ENCODE measurements around the gene FBN1. TPM values are rescaled to one million over a fixed set of nuclear protein-coding genes. Genes with fewer than 3 reads are reported as not detected.
A peak's percentile ranks its signal among the peaks of the same experiment; 100 is the strongest.

The FBN1 gene
- total RNA-seq, 2 experiments from 2014 or later = 0.56 to 0.59 TPM

DNA sequence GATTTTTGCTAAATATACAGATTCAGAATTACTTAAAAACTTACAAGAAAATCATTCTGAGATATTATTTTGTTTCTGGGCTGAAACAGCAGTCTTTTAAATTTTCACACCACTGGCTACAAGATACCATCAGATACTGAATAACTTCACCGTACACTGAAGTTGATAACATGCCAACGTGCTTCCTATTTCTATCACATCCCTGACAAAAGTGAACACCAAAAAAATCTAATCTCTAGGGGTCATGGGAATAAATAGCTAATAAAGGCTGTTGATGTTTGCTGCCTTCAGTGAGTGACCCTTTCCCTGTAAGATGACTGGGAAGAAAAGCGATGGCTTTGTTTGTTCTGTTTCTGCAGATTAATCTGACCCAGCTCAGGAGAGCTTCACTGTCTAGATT lies 193.8 kb downstream of the FBN1 start:
- no peaks in the 10 kb centered on the region for H3K27me3 Mint-ChIP-seq
- H3K9me3 Mint-ChIP-seq (ENCODE audit: low read depth) = no peaks in the 10 kb centered on the region
- ChIA-PET POLR2A (no interaction called here), CTCF (interaction anchor here (1.2 kb wide), 1 partner anchor 9 kb away, joined by 3 read pairs; no protein-coding TSS in a partner anchor)
- H3K4me3 Mint-ChIP-seq = no peak overlapping the region
- no peaks in the 10 kb centered on the region for H3K36me3 Mint-ChIP-seq (ENCODE audit: low read depth)
- intact Hi-C loops (cut with DNase I, micrococcal nuclease) = no loop called here
- ATAC-seq (no peak), DNase-seq (no peak)
- H3K27ac Mint-ChIP-seq = no peak overlapping the region
- no peaks in the 10 kb centered on the region for H3K4me1 Mint-ChIP-seq

DNA sequence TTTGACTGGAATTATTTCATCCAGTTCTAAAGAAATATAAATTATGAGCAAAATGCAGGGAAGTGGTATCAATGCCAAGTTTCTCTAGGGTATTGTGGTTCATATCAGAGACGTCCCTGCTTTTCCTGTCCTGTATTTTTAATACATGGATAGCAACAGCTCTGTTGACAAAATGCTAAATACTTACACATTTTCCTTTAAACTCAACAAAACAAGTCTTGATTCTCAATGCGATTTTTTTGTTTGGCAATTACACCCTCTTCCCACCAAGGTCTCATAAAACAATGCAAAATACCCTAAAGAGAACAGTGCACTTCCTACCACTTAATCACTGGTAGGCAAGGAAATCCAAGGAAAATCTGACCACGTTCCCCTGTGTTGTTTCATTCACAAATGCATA lies 194.3 kb downstream of the FBN1 start:
- POLR2A ChIA-PET = no interaction called here
- no peaks in the 10 kb centered on the region for H3K36me3 Mint-ChIP-seq (ENCODE audit: low read depth)
- intact Hi-C loops (cut with DNase I, micrococcal nuclease) = no loop called here
- ATAC-seq (no peak), DNase-seq (no peak)
- H3K9me3 Mint-ChIP-seq (ENCODE audit: low read depth) = no peaks in the 10 kb centered on the region
- H3K27ac Mint-ChIP-seq = no peak overlapping the region
- no peak overlapping the region for H3K4me3 Mint-ChIP-seq
- no peaks in the 10 kb centered on the region for H3K4me1 Mint-ChIP-seq
- CTCF ChIA-PET = interaction anchor here (1.2 kb wide), 1 partner anchor 9 kb away, joined by 3 read pairs; no protein-coding TSS in a partner anchor
- no peaks in the 10 kb centered on the region for H3K27me3 Mint-ChIP-seq

DNA sequence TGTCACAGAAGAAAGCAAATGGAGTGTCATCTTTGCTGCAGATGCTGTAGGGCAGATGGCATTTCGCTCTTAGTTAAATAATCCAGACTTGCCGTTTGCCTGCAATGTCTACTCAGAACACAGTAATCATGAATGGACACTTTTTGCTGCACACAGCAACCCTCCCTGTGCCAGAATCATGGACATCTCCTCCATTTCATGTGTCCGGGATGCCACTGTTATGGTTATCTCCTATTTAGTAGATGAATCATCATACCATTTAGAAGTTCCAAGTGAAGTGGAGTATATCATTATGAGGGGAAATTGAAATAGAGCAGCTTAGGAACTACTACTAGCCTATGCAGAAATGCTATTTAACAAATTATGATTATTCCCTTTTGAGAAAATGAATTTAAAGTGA lies 195.8 kb downstream of the FBN1 start:
- intact Hi-C loops (cut with DNase I, micrococcal nuclease) = no loop called here
- Mint-ChIP-seq H3K4me3 (no peak overlapping the region), H3K27me3 (no peaks in the 10 kb centered on the region), H3K4me1 (no peaks in the 10 kb centered on the region), H3K27ac (no peak overlapping the region), H3K9me3 (ENCODE audit: low read depth) (no peaks in the 10 kb centered on the region), H3K36me3 (ENCODE audit: low read depth) (no peaks in the 10 kb centered on the region)
- ChIA-PET CTCF (no interaction called here), POLR2A (no interaction called here)
- DNase-seq (no peak), ATAC-seq (no peak)

DNA sequence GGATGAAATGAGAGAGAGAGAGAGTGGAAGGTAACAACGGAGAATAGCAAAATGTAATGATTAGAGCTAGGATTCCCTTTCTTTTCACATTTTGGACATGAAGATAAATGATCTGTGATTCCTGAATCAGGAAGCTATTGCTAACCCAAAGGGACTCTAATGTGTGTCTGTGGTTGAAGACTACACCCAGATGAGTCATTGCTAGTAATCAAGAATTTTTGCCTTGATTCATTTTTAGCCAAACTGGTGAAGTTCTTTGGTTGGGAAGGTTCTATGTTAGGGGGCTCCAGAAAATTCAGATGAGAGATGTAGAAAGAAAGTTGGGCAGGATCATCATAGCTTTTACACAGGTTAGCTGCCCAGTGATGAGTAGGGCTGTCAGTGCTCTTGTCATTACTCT lies 197.9 kb downstream of the FBN1 start:
- H3K4me1 Mint-ChIP-seq = no peaks in the 10 kb centered on the region
- POLR2A ChIA-PET = no interaction called here
- no peaks in the 10 kb centered on the region for H3K27me3 Mint-ChIP-seq
- no peaks in the 10 kb centered on the region for H3K9me3 Mint-ChIP-seq (ENCODE audit: low read depth)
- CTCF ChIA-PET = interaction anchor here (0.6 kb wide), 1 partner anchor 100 kb away, joined by 3 read pairs; no protein-coding TSS in a partner anchor
- intact Hi-C loops (cut with DNase I, micrococcal nuclease) = no loop called here
- ATAC-seq (no peak), DNase-seq (no peak)
- H3K36me3 Mint-ChIP-seq (ENCODE audit: low read depth) = no peaks in the 10 kb centered on the region
- no peak overlapping the region for H3K4me3 Mint-ChIP-seq
- H3K27ac Mint-ChIP-seq = no peak overlapping the region

DNA sequence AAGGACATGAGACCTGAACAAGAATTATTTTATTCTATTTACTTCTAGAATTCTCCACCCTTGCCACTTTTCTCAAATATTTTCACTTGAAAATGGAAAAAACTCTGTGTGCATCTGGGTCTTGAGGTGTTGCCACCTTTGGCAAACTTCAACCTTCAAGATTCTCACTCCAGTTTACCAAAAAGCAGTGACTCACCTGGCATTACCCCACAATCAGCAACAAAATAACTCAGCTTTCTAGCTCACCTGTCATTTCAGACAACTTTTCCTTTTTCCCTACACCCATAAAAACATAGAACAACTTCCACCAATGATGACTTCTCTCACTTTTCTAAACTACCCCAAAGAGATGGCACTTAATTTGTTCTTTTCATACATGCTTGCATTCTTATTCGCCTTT lies 198.5 kb downstream of the FBN1 start:
- DNase-seq (no peak), ATAC-seq (no peak)
- POLR2A ChIA-PET = no interaction called here
- intact Hi-C loops (cut with DNase I, micrococcal nuclease) = no loop called here
- no peaks in the 10 kb centered on the region for H3K9me3 Mint-ChIP-seq (ENCODE audit: low read depth)
- no peak overlapping the region for H3K4me3 Mint-ChIP-seq
- H3K27me3 Mint-ChIP-seq = no peaks in the 10 kb centered on the region
- H3K36me3 Mint-ChIP-seq (ENCODE audit: low read depth) = no peaks in the 10 kb centered on the region
- H3K27ac Mint-ChIP-seq = no peak overlapping the region
- CTCF ChIA-PET = no interaction called here
- no peaks in the 10 kb centered on the region for H3K4me1 Mint-ChIP-seq

DNA sequence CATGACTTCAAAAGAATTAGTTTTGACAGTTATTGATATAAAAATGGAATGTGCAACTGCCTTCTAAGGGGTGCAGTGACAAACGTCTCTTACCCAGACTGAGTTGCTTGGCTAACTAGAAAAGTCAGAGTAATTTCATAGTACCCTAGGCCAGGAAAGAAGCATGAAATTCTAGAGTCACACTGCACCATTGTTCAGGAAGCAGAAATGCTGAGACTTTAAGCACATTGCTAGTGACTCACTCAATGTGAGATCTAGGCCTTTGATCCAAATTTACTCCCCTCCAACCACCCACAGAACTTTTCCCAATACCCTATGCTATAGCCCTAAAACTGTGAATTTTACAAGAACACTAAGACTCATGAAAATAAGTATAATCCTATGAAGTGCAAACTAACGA lies 203.5 kb downstream of the FBN1 start:
- Mint-ChIP-seq H3K27me3 (no peaks in the 10 kb centered on the region), H3K36me3 (ENCODE audit: low read depth) (no peaks in the 10 kb centered on the region), H3K27ac (no peak overlapping the region), H3K9me3 (ENCODE audit: low read depth) (no peaks in the 10 kb centered on the region), H3K4me3 (no peak overlapping the region), H3K4me1 (no peaks in the 10 kb centered on the region)
- ATAC-seq (no peak), DNase-seq (no peak)
- intact Hi-C loops (cut with DNase I, micrococcal nuclease) = no loop called here
- ChIA-PET POLR2A (no interaction called here), CTCF (no interaction called here)

DNA sequence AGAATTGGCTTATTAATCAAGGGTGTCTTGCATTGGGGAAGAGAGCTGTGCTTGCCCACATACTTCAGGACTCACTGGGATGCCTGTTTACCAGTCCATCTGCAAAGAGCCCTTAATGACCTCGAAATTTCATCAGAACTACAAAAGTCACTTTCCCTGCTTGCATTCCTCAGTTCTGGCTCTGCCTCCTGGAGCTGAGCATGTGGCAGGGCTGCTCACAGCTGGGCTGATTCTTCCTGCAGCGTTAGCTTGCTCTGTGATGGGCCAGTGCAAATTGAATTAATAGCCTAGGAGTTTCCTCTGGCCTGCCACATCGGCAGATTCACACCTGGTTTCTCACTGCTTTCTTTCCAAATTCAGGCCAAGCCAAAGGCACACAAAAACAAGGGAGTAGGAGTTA lies 205.4 kb downstream of the FBN1 start:
- intact Hi-C loops (cut with DNase I, micrococcal nuclease) = no loop called here
- Mint-ChIP-seq H3K4me1 (no peaks in the 10 kb centered on the region), H3K36me3 (ENCODE audit: low read depth) (no peaks in the 10 kb centered on the region), H3K4me3 (no peak overlapping the region), H3K27ac (no peak overlapping the region), H3K27me3 (no peaks in the 10 kb centered on the region), H3K9me3 (ENCODE audit: low read depth) (no peaks in the 10 kb centered on the region)
- ChIA-PET POLR2A (no interaction called here), CTCF (no interaction called here)
- no peak for ATAC-seq
- no peak for DNase-seq

DNA sequence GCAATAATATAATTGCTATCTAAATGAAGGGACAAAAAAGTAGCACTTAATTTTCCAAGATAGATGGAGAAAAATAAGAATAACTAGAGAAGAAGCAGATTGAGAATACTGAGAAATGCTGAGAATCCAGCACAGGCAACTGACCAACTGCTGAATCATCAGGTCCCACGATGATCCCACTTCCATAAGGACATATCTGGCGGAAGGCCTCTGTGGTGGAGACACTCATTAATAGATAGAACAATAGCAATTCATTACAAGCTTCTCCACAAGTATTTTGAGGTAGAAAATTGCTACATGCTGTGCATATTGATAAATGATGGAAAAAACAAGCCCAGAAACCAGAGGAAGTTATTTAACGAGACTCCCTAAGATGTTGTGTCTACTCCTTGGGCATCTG lies 208.3 kb downstream of the FBN1 start:
- no peaks in the 10 kb centered on the region for H3K4me1 Mint-ChIP-seq
- H3K27ac Mint-ChIP-seq = no peak overlapping the region
- H3K4me3 Mint-ChIP-seq = no peak overlapping the region
- ATAC-seq (no peak), DNase-seq (no peak)
- no peaks in the 10 kb centered on the region for H3K9me3 Mint-ChIP-seq (ENCODE audit: low read depth)
- H3K27me3 Mint-ChIP-seq = no peaks in the 10 kb centered on the region
- ChIA-PET CTCF (no interaction called here), POLR2A (no interaction called here)
- no peaks in the 10 kb centered on the region for H3K36me3 Mint-ChIP-seq (ENCODE audit: low read depth)
- intact Hi-C loops (cut with DNase I, micrococcal nuclease) = no loop called here

DNA sequence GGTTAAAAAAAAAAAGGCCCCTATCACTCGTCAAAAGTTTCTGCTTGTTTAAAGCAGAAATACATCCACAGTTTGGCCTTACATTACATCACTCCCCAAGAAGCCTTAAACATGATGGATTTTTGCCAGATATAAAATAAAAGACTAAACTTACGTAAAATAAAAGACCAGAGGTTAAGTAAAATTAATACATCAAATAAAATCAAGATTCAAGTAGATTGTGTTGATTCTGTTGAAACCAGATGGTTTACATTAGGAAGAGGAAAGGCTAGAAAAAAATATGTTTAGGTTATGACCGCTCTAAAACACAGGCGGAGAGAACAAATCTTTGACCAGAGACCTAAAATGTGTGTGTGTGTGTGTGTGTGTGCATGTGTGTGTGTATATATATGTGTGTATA lies 210.2 kb downstream of the FBN1 start:
- ATAC-seq (no peak), DNase-seq (no peak)
- H3K9me3 Mint-ChIP-seq (ENCODE audit: low read depth) = no peaks in the 10 kb centered on the region
- CTCF ChIA-PET = no interaction called here
- H3K4me3 Mint-ChIP-seq = no peak overlapping the region
- POLR2A ChIA-PET = no interaction called here
- no peaks in the 10 kb centered on the region for H3K4me1 Mint-ChIP-seq
- no peak overlapping the region for H3K27ac Mint-ChIP-seq
- H3K27me3 Mint-ChIP-seq = no peaks in the 10 kb centered on the region
- no peaks in the 10 kb centered on the region for H3K36me3 Mint-ChIP-seq (ENCODE audit: low read depth)
- intact Hi-C loops (cut with DNase I, micrococcal nuclease) = no loop called here

DNA sequence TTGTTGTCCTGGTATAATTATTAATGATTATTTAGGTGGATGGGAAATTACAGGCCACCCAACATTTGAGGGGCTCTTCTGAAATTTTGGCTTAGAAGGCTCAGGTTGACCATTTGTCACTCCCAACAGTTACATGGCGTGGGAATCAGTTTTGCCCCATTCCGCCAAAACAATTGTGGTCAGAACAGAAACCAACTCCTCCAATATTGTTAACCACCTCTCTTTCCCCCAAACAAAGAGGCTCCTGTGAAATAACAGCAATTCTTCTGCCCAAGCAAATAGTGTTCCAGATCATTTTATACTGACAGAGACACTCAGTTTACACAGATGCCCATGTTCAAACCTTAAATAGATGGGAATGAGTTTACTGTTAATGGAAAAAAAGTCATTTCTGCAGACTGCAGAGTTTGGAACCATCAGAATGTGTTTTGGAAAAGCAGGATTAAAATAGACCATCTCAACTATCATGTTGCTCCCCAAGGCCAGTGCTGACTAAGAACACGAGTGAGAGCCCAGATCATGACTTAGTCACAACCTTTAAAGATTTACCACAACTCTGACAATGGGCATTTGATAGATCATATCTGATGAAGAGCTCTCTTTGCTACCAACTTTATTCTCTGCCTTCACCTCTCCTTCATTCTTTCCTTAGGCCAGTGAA lies 212.2 kb downstream of the FBN1 start:
- Mint-ChIP-seq H3K36me3 (ENCODE audit: low read depth) (no peaks in the 10 kb centered on the region), H3K4me1 (no peaks in the 10 kb centered on the region), H3K9me3 (ENCODE audit: low read depth) (no peaks in the 10 kb centered on the region), H3K27me3 (no peaks in the 10 kb centered on the region), H3K4me3 (no peak overlapping the region), H3K27ac (no peak overlapping the region)
- ChIA-PET CTCF (no interaction called here), POLR2A (interaction anchor here (0.5 kb wide), 1 partner anchor 708 kb away, joined by 3 read pairs; no protein-coding TSS in a partner anchor)
- peak; percentile 39 for ATAC-seq
- intact Hi-C loops (cut with DNase I, micrococcal nuclease) = no loop called here
- DNase-seq = peak; percentile 19

DNA sequence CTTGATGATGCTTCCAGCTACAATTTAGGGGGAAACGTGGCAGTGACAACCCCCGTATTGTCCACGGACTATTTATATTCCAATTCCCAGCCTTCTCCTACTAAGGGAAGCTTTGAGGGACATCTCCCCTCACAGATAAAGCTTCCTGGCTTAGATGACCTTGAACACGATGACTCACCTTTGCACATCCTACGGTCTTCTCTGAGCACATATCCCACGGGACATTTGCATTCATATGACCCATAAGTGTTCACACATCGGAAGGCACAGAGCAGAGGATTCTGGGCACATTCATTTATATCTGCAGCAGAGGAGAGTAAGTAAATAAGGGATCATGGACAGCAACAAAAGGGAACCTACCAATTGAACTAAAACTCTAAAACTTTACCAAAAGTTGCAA lies 212.8 kb downstream of the FBN1 start:
- no peak for ATAC-seq
- Mint-ChIP-seq H3K27ac (no peak overlapping the region), H3K4me1 (no peaks in the 10 kb centered on the region), H3K4me3 (no peak overlapping the region), H3K36me3 (ENCODE audit: low read depth) (no peaks in the 10 kb centered on the region), H3K27me3 (no peaks in the 10 kb centered on the region), H3K9me3 (ENCODE audit: low read depth) (no peaks in the 10 kb centered on the region)
- ChIA-PET POLR2A (interaction anchor here (0.5 kb wide), 1 partner anchor 709 kb away, joined by 3 read pairs; no protein-coding TSS in a partner anchor), CTCF (no interaction called here)
- intact Hi-C loops (cut with DNase I, micrococcal nuclease) = no loop called here
- no peak for DNase-seq

DNA sequence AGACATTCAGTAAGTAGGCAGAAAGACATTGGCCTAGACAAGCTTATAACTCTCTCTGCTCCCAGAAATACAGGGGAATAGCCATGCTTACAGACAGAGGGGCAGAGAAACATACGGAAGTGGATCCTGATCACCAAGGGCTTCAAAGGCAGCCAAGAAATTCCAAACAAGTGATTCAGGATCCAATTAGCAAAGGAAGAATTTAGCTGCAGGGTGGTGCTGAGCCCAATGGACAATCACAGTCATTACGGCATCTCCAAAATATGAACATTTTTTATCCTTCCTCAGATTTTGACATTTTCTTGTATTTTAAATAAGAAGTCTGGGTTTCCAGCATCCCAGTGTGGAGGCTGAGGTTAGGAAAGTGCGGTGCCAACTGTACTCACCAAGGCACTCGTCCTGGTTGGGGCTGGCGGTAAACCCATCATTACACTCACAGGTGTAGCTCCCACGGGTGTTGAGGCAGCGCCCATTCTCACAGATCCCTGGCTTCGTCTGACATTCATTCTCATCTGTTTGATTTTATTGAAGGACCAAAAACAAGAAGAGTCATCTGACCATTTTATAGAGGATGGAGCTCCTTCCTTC lies 217.5 kb downstream of the FBN1 start:
- intact Hi-C loops (cut with DNase I, micrococcal nuclease) = no loop called here
- no peak overlapping the region for H3K4me3 Mint-ChIP-seq
- POLR2A ChIA-PET = no interaction called here
- H3K9me3 Mint-ChIP-seq (ENCODE audit: low read depth) = no peaks in the 10 kb centered on the region
- CTCF ChIA-PET = interaction anchor here (1.4 kb wide), 1 partner anchor 9 kb away, joined by 3 read pairs; no protein-coding TSS in a partner anchor
- no peaks in the 10 kb centered on the region for H3K27me3 Mint-ChIP-seq
- ATAC-seq (no peak), DNase-seq (no peak)
- no peaks in the 10 kb centered on the region for H3K4me1 Mint-ChIP-seq
- no peaks in the 10 kb centered on the region for H3K36me3 Mint-ChIP-seq (ENCODE audit: low read depth)
- H3K27ac Mint-ChIP-seq = no peak overlapping the region

Measured in activated CD4-positive, alpha-beta T cell treated with anti-CD3 and anti-CD28 coated beads for 36 hours (primary cell).